Measurements from ENCODE around the gene SEMA3F.

SEMA3F gene

GRCh38 chr3:50170689-50171088, 15.6 kb downstream of the SEMA3F start:
- no peak for DNase-seq (ENCODE audit: low spot score)

- no peak for DNase-seq (ENCODE audit: low spot score)
Observed at GRCh38 chr3:50171540-50172301, 16.6 kb downstream of the SEMA3F start.

GRCh38 chr3:50172626-50173220, 17.6 kb downstream of the SEMA3F start:
- no peak for DNase-seq (ENCODE audit: low spot score)

- DNase-seq (ENCODE audit: low spot score): no peak
Observed at GRCh38 chr3:50173685-50174516, 18.8 kb downstream of the SEMA3F start.

- no peak for DNase-seq (ENCODE audit: low spot score)
Observed at GRCh38 chr3:50174517-50174895, 19.4 kb downstream of the SEMA3F start.

GRCh38 chr3:50174947-50175524, 19.9 kb downstream of the SEMA3F start:
- DNase-seq (ENCODE audit: low spot score): no peak

- no peak for DNase-seq (ENCODE audit: low spot score)
Observed at GRCh38 chr3:50177346-50177745, 22.2 kb downstream of the SEMA3F start.

- no peak for DNase-seq (ENCODE audit: low spot score)
Observed at GRCh38 chr3:50179710-50180109, 24.6 kb downstream of the SEMA3F start.

GRCh38 chr3:50181985-50182384, 26.9 kb downstream of the SEMA3F start:
- DNase-seq (ENCODE audit: low spot score): no peak

GRCh38 chr3:50182533-50183099, 27.5 kb downstream of the SEMA3F start:
- no peak for DNase-seq (ENCODE audit: low spot score)

- no peak for DNase-seq (ENCODE audit: low spot score)
Observed at GRCh38 chr3:50183755-50184154, 28.6 kb downstream of the SEMA3F start.

- no peak for DNase-seq (ENCODE audit: low spot score)
Observed at GRCh38 chr3:50184242-50184978, 29.3 kb downstream of the SEMA3F start.

GRCh38 chr3:50185230-50185629, 30.1 kb downstream of the SEMA3F start:
- DNase-seq (ENCODE audit: low spot score): no peak

GRCh38 chr3:50186096-50186495, 31.0 kb downstream of the SEMA3F start:
- no peak for DNase-seq (ENCODE audit: low spot score)

- no peak for DNase-seq (ENCODE audit: low spot score)
Observed at GRCh38 chr3:50187750-50188149, 32.6 kb downstream of the SEMA3F start.

GRCh38 chr3:50189274-50189673, 34.1 kb downstream of the SEMA3F start:
- DNase-seq (ENCODE audit: low spot score): peak; percentile 76

GRCh38 chr3:50189989-50190388, 34.9 kb downstream of the SEMA3F start:
- no peak for DNase-seq (ENCODE audit: low spot score)

- no peak for DNase-seq (ENCODE audit: low spot score)
Observed at GRCh38 chr3:50190936-50191660, 36.0 kb downstream of the SEMA3F start, which contains the start of gene GNAT1. GNAT1 (plus strand) TSS chr3:50191610; CDS start chr3:50191726, 116 bp downstream.

GRCh38 chr3:50192124-50192523, 37.0 kb downstream of the SEMA3F start:
- DNase-seq (ENCODE audit: low spot score): no peak

- peak; percentile 49 for DNase-seq (ENCODE audit: low spot score)
Observed at GRCh38 chr3:50192689-50193141, 37.6 kb downstream of the SEMA3F start.

GRCh38 chr3:50193286-50193685, 38.2 kb downstream of the SEMA3F start:
- DNase-seq (ENCODE audit: low spot score): no peak
